OCI-LY3 (cell line): ENCODE measurements around the gene RRM2.
"Not testable (repeated sequence)": the region's sequence is repeated elsewhere in the genome, so short reads cannot be mapped to it uniquely, and the experiment has no call there.

ENCODE experiments used
- H2AFZ ChIP-seq: fragments of 200-600, 300-600 bp; shearing (Covaris generic); 2 replicates; pipeline ENCODE4 v1.6.0; 2014; ENCODE audit warnings: antibody characterized with exemption, low read depth, low read length
- H3K27ac ChIP-seq: fragments of 200-600, 300-600 bp; sonication (generic); 2 replicates; pipeline ENCODE4 v1.5.1; 2014; ENCODE audit warnings: mild to moderate bottlenecking, low read length, moderate library complexity, mixed read lengths
- H3K27me3 ChIP-seq: fragments of 200-600, 300-600 bp; sonication (generic); 2 replicates; pipeline ENCODE4 v1.6.1; 2014; ENCODE audit warnings: low read depth, low read length, mixed read lengths
- H3K36me3 ChIP-seq: fragments of 200-600, 300-600 bp; sonication (generic); replicated peaks from 2 replicates; pipeline ENCODE3; 2014; ENCODE audit warnings: low read depth, low read length, mixed read lengths
- H3K4me1 ChIP-seq: fragments of 300-600, 200-600 bp; sonication (generic); 2 replicates; pipeline ENCODE4 v1.6.1; 2014; ENCODE audit warnings: low read length, mixed read lengths
- H3K4me2 ChIP-seq: fragments of 200-600, 300-600 bp; sonication (generic); 2 replicates; pipeline ENCODE4 v1.6.1; 2014; ENCODE audit warnings: low read length, mixed read lengths
- H3K4me3 ChIP-seq: fragments of 300-600, 200-600 bp; sonication (generic); 2 replicates; pipeline ENCODE4 v1.5.1; 2014; ENCODE audit warnings: antibody characterized with exemption, mild to moderate bottlenecking, low read length, moderate library complexity
- H3K79me2 ChIP-seq: fragments of 300-600, 200-600 bp; shearing (Covaris generic); 2 replicates; pipeline ENCODE4 v1.6.1; 2014; ENCODE audit warnings: mild to moderate bottlenecking, low read length, mixed read lengths
- H3K9ac ChIP-seq: fragments of 300-600, 200-600 bp; shearing (Covaris generic); 2 replicates; pipeline ENCODE4 v1.6.0; 2014; ENCODE audit warnings: mild to moderate bottlenecking, low read length, moderate library complexity
- H3K9me3 ChIP-seq: fragments of 200-600, 300-600 bp; shearing (Covaris generic); 2 replicates; pipeline ENCODE4 v1.6.1; 2014; ENCODE audit warnings: low read length, mixed read lengths; ENCODE audit not compliant: insufficient read depth
- H4K20me1 ChIP-seq: fragments of 200-600, 300-600 bp; sonication (generic); 2 replicates; pipeline ENCODE4 v1.6.1; 2016; ENCODE audit warnings: low read length, mixed read lengths; ENCODE audit not compliant: insufficient read depth
- EZH2phosphoT487 ChIP-seq: fragments of 200-600 bp; shearing (Covaris generic); IDR thresholded peaks from 2 replicates; pipeline ENCODE4 v1.6.1; 2018; ENCODE audit warnings: antibody characterized with exemption, mixed run types, low read depth
- TF ChIP-seq, protein P1 (sequence below): fragments of 200-600, 300-600 bp; sonication (generic); IDR thresholded peaks from 2 replicates; pipeline ENCODE4 v1.5.1; 2014; ENCODE audit warnings: antibody characterized with exemption, low read length, low read depth

RRM2 gene

DNA sequence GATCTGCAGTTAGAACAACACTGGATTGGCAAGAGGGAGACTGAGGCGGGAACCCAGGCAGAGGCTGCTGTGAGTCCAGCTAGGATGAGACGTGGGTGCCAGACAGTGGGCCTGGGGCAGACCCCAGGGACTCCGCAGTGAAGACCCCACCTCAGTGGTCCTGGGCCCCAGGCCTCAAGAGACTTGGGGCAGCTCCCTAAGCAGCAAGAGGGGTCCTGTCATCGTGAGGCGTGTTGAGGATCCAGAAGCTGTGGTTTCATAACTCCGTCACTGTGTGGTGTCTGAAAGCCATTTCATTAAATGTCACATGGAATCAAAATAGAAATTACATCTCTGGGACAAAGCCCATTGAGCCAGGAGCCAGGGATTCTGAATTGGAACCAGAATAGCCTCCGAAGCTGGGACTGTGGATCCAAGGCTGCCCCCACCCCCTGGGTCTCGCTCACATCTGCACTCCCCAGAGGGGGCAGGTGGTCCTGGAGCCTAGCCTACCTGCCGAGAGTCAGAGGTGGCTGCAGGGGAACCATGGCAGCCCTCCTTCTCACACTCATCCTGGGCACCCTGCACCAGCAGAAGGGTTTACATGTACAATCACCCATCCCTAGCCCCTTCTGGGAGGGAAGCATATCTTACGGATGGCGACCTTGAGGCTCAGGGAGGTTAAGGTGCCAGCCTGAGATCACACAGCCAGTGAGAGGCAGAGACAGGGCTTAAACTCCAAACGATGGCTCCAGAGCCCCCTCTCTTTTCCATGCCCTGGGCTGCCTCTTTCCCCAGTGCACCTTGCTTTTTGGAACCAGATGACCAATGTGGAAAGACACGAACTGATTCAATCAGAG, 23.2 kb downstream of the RRM2 start:
- TF ChIP-seq EZH2phosphoT487, result no peak
- TF ChIP-seq, protein P1, sequence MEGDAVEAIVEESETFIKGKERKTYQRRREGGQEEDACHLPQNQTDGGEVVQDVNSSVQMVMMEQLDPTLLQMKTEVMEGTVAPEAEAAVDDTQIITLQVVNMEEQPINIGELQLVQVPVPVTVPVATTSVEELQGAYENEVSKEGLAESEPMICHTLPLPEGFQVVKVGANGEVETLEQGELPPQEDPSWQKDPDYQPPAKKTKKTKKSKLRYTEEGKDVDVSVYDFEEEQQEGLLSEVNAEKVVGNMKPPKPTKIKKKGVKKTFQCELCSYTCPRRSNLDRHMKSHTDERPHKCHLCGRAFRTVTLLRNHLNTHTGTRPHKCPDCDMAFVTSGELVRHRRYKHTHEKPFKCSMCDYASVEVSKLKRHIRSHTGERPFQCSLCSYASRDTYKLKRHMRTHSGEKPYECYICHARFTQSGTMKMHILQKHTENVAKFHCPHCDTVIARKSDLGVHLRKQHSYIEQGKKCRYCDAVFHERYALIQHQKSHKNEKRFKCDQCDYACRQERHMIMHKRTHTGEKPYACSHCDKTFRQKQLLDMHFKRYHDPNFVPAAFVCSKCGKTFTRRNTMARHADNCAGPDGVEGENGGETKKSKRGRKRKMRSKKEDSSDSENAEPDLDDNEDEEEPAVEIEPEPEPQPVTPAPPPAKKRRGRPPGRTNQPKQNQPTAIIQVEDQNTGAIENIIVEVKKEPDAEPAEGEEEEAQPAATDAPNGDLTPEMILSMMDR, result no peak
- no peak overlapping the region for H3K27ac ChIP-seq
- no peaks in the 10 kb centered on the region for H3K79me2 ChIP-seq
- no peaks in the 10 kb centered on the region for H3K4me1 ChIP-seq
- no peak overlapping the region for H2AFZ ChIP-seq
- H4K20me1 ChIP-seq, result no peaks in the 10 kb centered on the region
- H3K27me3 ChIP-seq, result no peaks in the 10 kb centered on the region
- no peak overlapping the region for H3K4me2 ChIP-seq
- H3K4me3 ChIP-seq, result no peak overlapping the region
- H3K9me3 ChIP-seq, result no peaks in the 10 kb centered on the region
- peaks cover 3% of the 10 kb centered on the region for H3K36me3 ChIP-seq
- no peak overlapping the region for H3K9ac ChIP-seq

DNA sequence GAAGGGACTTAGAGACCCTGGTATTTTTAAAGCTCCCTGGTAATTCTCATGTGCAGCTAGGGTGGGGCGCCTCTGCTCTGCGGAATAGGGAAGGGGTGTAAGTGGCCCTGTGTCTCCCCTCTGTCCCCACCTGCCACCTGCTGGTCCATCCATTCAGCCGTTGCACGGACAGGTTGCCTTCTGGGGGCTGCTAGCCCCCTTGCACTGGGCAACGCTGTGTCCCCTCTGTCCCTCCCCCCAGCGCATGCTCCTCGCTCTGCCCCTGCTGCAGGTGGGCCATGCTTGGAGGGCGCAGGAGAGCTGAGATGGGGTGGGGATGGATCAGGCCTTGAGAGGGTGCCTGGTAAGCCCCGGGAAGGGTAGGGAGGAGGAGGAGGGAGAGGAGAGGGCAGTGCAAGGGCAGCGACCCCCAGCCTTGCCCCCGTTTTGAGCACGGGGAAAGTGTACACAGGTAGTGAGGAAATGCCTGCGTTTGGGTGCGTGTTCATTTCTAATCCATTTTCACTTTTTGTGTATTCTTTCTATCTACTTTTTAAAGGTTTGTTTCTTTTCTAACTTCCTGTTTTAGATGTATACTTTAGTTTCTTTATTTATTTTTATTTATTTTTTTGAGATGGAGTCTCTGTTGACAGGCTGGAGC, 23.9 kb downstream of the RRM2 start:
- no peak overlapping the region for H2AFZ ChIP-seq
- no peak overlapping the region for H3K27ac ChIP-seq
- peaks cover 3% of the 10 kb centered on the region for H3K36me3 ChIP-seq
- H3K9ac ChIP-seq, result no peak overlapping the region
- no peaks in the 10 kb centered on the region for H4K20me1 ChIP-seq
- no peaks in the 10 kb centered on the region for H3K4me1 ChIP-seq
- H3K4me3 ChIP-seq, result no peak overlapping the region
- TF ChIP-seq, protein P1, result no peak
- no peak for TF ChIP-seq EZH2phosphoT487
- no peaks in the 10 kb centered on the region for H3K9me3 ChIP-seq
- no peaks in the 10 kb centered on the region for H3K27me3 ChIP-seq
- no peaks in the 10 kb centered on the region for H3K79me2 ChIP-seq
- H3K4me2 ChIP-seq, result no peak overlapping the region

DNA sequence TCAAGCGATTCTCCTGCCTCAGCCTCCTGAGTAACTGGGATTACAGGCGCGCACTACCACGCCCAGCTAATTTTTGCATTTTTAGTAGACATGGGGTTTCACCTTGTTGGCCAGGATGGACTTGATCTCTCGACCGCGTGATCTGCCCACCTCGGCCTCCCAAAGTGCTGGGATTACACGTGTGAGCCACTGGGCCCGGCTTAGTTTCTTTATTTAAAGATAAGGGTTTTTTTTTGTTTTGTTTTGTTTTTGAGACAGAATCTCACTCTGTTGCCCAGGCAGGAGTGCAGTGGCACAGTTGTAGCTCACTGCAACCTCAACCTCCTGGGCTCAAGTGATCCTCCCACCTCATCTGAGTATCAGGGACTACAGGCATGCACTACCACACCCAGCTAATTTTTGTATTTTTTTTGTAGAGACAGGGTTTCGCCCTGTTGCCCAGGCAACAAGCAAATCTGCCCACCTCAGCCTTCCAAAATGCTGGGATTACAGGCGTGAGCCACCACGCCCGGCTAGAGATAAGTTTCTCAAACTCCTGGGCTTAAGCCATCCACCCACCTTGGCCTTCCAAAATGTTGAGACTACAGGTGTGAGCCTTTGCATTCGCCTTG, 24.6 kb downstream of the RRM2 start:
- not testable (repeated sequence) for H3K9me3 ChIP-seq, H3K9ac ChIP-seq, H3K4me2 ChIP-seq, H3K4me1 ChIP-seq, H3K27ac ChIP-seq, H3K27me3 ChIP-seq, H4K20me1 ChIP-seq, H2AFZ ChIP-seq, H3K79me2 ChIP-seq, H3K4me3 ChIP-seq, H3K36me3 ChIP-seq

DNA sequence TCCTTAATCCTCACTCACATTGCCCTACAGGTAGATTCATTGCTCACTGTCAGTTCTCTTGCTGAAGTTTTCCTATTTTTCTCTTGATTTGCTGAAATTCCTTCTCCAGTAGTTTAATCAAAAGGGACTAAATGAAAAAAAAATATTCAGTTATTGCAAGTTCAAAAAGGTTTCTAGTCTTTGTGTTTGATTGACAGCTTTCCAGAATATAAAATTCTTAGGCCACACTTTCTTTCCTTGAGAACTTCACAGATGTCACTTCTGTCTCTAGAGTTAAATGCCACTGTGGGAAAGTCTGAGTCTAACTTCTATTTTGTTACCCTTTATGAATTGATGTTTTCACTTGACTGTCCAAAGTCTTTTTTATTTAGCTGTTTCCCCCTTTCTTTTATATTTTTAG, 25.7 kb downstream of the RRM2 start:
- Histone ChIP-seq H3K4me1 (no peaks in the 10 kb centered on the region), H3K79me2 (no peaks in the 10 kb centered on the region), H4K20me1 (no peaks in the 10 kb centered on the region), H3K36me3 (peaks cover under 1% of the 10 kb centered on the region), H3K9me3 (no peaks in the 10 kb centered on the region), H3K4me2 (no peak overlapping the region), H3K4me3 (no peak overlapping the region), H3K27ac (no peak overlapping the region), H3K9ac (no peak overlapping the region), H2AFZ (no peak overlapping the region), H3K27me3 (no peaks in the 10 kb centered on the region)
- no peak for TF ChIP-seq EZH2phosphoT487
- TF ChIP-seq, protein P1, result no peak
